Naive thymus-derived CD4-positive, alpha-beta T cell (primary cell): ENCODE measurements around the gene EZR. TPM values are rescaled to one million over a fixed set of nuclear protein-coding genes. Genes with fewer than 3 reads are reported as not detected.

Experiments
- ATAC-seq: fragments of 150-1000 bp; cut with Tn5 transposase; 2 replicates; pipeline ENCODE4 v1.10.0; 2021; ENCODE audit warnings: mild to moderate bottlenecking, moderate library complexity
- CTCF ChIA-PET: fragments of 350-600 bp; sonication (Branson Sonifier 250); formaldehyde crosslinking; loops from one replicate; lab custom pipeline; 2021; ENCODE audit warnings: antibody characterized with exemption; lab: Charles Lee
- POLR2A ChIA-PET: fragments of 350-600 bp; sonication (Branson Sonifier 250); formaldehyde crosslinking; loops from one replicate; lab custom pipeline; 2021; ENCODE audit warnings: antibody characterized with exemption, inconsistent platforms; lab: Charles Lee
- DNase-seq, 9 donors: peaks; one replicate each; pipeline versions ENCODE4 v3.0.0 to v3.0.0-alpha.2; 2020 to 2022; ENCODE audit warnings: mixed read lengths in 1 of 9
- H3K27ac ChIP-seq: one replicate; pipeline ENCODE4 v1.7.0; 2013; ENCODE audit warnings: mild to moderate bottlenecking, low read depth, low read length, moderate library complexity
- H3K27me3 ChIP-seq, 2 donors: one replicate each; pipeline ENCODE4 v1.7.0; 2013; ENCODE audit warnings: low read length in 2 of 2, mild to moderate bottlenecking in 2 of 2, moderate library complexity in 2 of 2; ENCODE audit not compliant: control insufficient read depth in 2 of 2, insufficient read depth in 2 of 2
- H3K36me3 ChIP-seq, 3 experiments: 1 replicate in 2 of 3; 2 replicates in 1 of 3; pipeline ENCODE4 v1.7.0; 2013; ENCODE audit warnings: low read length in 3 of 3, mild to moderate bottlenecking in 3 of 3, moderate library complexity in 1 of 3; ENCODE audit not compliant: insufficient read depth in 3 of 3, control insufficient read depth in 2 of 3
- H3K4me1 ChIP-seq, 2 donors: one replicate each; pipeline ENCODE4 v1.7.0; 2013; ENCODE audit warnings: low read length in 2 of 2, mild to moderate bottlenecking in 2 of 2, moderate library complexity in 1 of 2; ENCODE audit not compliant: control insufficient read depth in 2 of 2, insufficient read depth in 2 of 2
- H3K4me3 ChIP-seq: 2 replicates; pipeline ENCODE4 v1.7.0; 2013; ENCODE audit warnings: mild to moderate bottlenecking, low read length
- H3K9me3 ChIP-seq, 3 experiments: 1 replicate in 2 of 3; 2 replicates in 1 of 3; pipeline ENCODE4 v1.7.0; 2013; ENCODE audit warnings: low read length in 3 of 3; ENCODE audit not compliant: control insufficient read depth in 2 of 3
- H3K27ac Mint-ChIP-seq, 9 donors: one replicate each; pipeline ENCODE4 v1.8.0; 2020 to 2022; ENCODE audit warnings: mixed read lengths in 9 of 9, mild to moderate bottlenecking in 8 of 9, moderate library complexity in 5 of 9, inconsistent platforms in 2 of 9
- H3K27me3 Mint-ChIP-seq, 5 donors: one replicate each; pipeline ENCODE4 v1.8.0; 2021 to 2022; ENCODE audit warnings: mixed read lengths in 5 of 5, mild to moderate bottlenecking in 1 of 5
- H3K36me3 Mint-ChIP-seq, 5 donors: one replicate each; pipeline ENCODE4 v1.8.0; 2020 to 2022; ENCODE audit warnings: mixed read lengths in 5 of 5, mild to moderate bottlenecking in 3 of 5, inconsistent platforms in 1 of 5
- H3K4me1 Mint-ChIP-seq, 7 donors: one replicate each; pipeline ENCODE4 v1.8.0; 2020 to 2022; ENCODE audit warnings: mixed read lengths in 7 of 7, mild to moderate bottlenecking in 3 of 7, inconsistent platforms in 1 of 7
- H3K4me3 Mint-ChIP-seq, 10 donors: one replicate each; pipeline ENCODE4 v1.8.0; 2020 to 2022; ENCODE audit warnings: mild to moderate bottlenecking in 10 of 10, mixed read lengths in 10 of 10, moderate library complexity in 6 of 10, inconsistent platforms in 2 of 10
- H3K9me3 Mint-ChIP-seq, 11 donors: one replicate each; pipeline ENCODE4 v1.8.0; 2020 to 2022; ENCODE audit warnings: mixed read lengths in 11 of 11, mild to moderate bottlenecking in 4 of 11, inconsistent platforms in 1 of 11, moderate library complexity in 1 of 11
- intact Hi-C, 2 donors: fragments of 100-400 bp; cut with micrococcal nuclease; formaldehyde crosslinking; loops; one replicate each; pipeline ENCODE4 v1.15.1; 2023
- polyA plus RNA-seq, 2 donors: library from polyadenylated mRNA; unstranded; fragments of 300-500 nt; fragmentation: Illumina TruSeq; gene quantifications; one replicate each; pipeline ENCODE4 v1.2.3, GENCODE V29; 2021
- total RNA-seq, 6 experiments: library from RNA in 5 of 6; stranded (reverse) in 5 of 6; gene quantifications; 1 replicate in 5 of 6; 2 replicates in 1 of 6; pipeline ENCODE4 v1.2.3 and lab custom pipeline; 2021 to 2026

EZR gene
- total and polyA plus RNA-seq, 7 experiments from 2014 or later = 115 to 201 (median 140) TPM

DNA sequence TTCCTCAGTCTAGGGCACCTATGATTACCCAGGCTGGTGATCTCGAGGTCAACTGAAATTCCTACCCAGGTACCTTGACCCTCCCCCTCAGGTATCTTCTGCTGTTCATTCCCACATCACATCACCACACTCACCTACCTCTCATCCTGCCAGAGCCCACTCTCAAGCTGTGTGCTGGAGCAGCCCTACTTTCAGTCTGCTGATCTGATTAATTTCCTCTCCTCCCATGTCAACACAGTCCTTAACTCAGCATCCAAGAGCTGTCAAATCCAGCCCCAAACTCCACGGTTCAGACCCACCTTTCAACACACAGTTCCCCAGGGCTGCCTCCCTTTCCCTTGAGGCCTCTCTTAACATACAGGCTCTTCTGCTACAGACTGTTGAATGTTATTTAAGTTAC lies 42.4 kb downstream of the EZR start:
- no peak overlapping the region for H3K4me3 ChIP-seq
- CTCF ChIA-PET = interaction anchor here (1.3 kb wide), 1 partner anchor 358 kb away, joined by 3 read pairs; no protein-coding TSS in a partner anchor
- Mint-ChIP-seq H3K27me3 (no peaks in the 10 kb centered on the region), H3K4me3 (peak overlapping the region in 1 of 10 donors; percentile 1), H3K9me3 (no peaks in the 10 kb centered on the region), H3K27ac (peak overlapping the region; percentile 31 to 90 (median 76)), H3K4me1 (peaks cover 19 to 53% (median 49%) of the 10 kb centered on the region in 7 donors), H3K36me3 (peaks cover 8 to 63% (median 30%) of the 10 kb centered on the region in 5 donors)
- peaks cover 19 to 20% of the 10 kb centered on the region in 2 donors for H3K4me1 ChIP-seq
- intact Hi-C loops = no loop called here
- H3K27ac ChIP-seq = no peak overlapping the region
- H3K9me3 ChIP-seq = no peaks in the 10 kb centered on the region
- DNase-seq (peak in 1 of 9 donors; percentile 2), ATAC-seq (no peak)
- H3K27me3 ChIP-seq = no peaks in the 10 kb centered on the region
- POLR2A ChIA-PET = interaction anchor here (0.6 kb wide), 1 partner anchor 121 kb away, joined by 5 read pairs; no protein-coding TSS in a partner anchor
- peaks cover 29 to 72% (median 52%) of the 10 kb centered on the region in 3 experiments for H3K36me3 ChIP-seq

DNA sequence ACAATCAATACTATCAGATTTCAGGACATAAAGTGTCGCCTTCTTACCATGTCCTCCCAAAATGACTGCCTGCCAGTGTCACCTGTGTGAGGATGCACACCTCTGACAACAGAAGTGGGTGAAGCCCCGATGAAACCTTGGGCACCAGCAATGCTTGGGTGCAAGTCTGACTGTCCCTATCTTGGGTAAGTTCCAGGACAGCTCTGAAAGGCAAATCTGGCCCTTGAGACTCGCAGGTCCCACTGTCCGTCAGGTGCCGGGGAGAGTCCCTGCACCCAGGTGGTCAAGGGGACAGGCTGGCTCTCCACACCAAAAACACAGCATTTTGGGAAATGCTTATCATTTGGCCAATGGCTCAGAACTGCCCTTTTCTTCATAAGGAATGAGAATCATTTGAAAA lies 43.3 kb downstream of the EZR start:
- intact Hi-C loops = no loop called here
- Histone ChIP-seq H3K4me3 (no peak overlapping the region), H3K27me3 (no peaks in the 10 kb centered on the region), H3K27ac (no peak overlapping the region), H3K9me3 (no peaks in the 10 kb centered on the region), H3K36me3 (peaks cover 27 to 72% (median 50%) of the 10 kb centered on the region in 3 experiments), H3K4me1 (peaks cover 19 to 29% of the 10 kb centered on the region in 2 donors)
- no peaks in the 10 kb centered on the region for H3K27me3 Mint-ChIP-seq
- DNase-seq (no peak), ATAC-seq (no peak)
- CTCF ChIA-PET = interaction anchor here (0.6 kb wide), 1 partner anchor 30 kb away, joined by 3 read pairs; no protein-coding TSS in a partner anchor
- peak overlapping the region in 2 of 9 donors; percentile 9 to 76 for H3K27ac Mint-ChIP-seq
- H3K4me1 Mint-ChIP-seq = peaks cover 27 to 62% (median 56%) of the 10 kb centered on the region in 7 donors
- H3K4me3 Mint-ChIP-seq = no peak overlapping the region
- POLR2A ChIA-PET = interaction anchor here (0.7 kb wide), 1 partner anchor 120 kb away, joined by 3 read pairs; no protein-coding TSS in a partner anchor
- no peaks in the 10 kb centered on the region for H3K9me3 Mint-ChIP-seq
- peaks cover 9 to 63% (median 34%) of the 10 kb centered on the region in 5 donors for H3K36me3 Mint-ChIP-seq

DNA sequence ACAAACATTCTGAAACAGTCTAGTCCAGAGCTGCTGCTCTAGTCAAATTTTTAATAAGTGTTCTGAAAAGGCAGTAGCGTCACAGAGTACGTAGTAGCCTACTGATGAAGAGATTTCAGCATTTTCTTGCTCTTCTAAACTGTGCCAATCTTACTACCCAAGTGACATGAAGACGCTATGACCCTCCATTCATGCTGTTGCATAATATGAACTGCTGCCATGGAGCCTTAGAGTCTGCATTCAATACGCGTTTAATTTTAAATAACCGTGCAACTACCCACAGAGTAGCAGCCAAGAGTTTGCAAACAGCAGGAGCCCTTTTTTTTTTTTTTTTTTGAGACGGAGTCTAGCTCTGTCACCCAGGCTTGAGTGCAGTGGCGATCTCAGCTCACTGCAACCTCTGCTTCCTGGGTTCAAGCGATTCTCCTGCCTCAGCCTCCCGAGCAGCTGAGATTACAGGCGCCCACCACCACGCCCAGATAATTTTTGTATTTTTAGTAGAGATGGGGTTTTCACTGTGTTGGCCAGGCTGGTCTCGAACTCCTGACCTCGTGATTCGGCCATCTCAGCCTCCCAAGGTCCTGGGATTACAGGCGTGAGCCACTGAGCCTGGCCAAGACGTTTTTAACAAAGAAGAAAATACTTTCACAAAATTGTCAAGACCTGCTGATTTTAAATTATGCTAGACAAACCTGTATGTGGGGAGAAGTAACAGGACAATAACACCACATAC lies 44.3 kb downstream of the EZR start:
- H3K27ac ChIP-seq = no peak overlapping the region
- ChIA-PET CTCF (no interaction called here), POLR2A (interaction anchor here (0.6 kb wide), 2 partner anchors 195 to 332 kb away, joined by 3 read pairs; no protein-coding TSS in a partner anchor)
- Mint-ChIP-seq H3K9me3 (no peaks in the 10 kb centered on the region), H3K27ac (peak overlapping the region in 7 of 9 donors; percentile 19 to 91 (median 62)), H3K27me3 (no peaks in the 10 kb centered on the region), H3K4me1 (peaks cover 32 to 65% (median 59%) of the 10 kb centered on the region in 7 donors), H3K4me3 (no peak overlapping the region), H3K36me3 (peaks cover 15 to 64% (median 35%) of the 10 kb centered on the region in 5 donors)
- no peaks in the 10 kb centered on the region for H3K27me3 ChIP-seq
- no peak overlapping the region for H3K4me3 ChIP-seq
- H3K36me3 ChIP-seq = peaks cover 30 to 76% (median 50%) of the 10 kb centered on the region in 3 experiments
- H3K4me1 ChIP-seq = peaks cover 19 to 37% of the 10 kb centered on the region in 2 donors
- DNase-seq = peak in 1 of 9 donors; percentile 1
- H3K9me3 ChIP-seq = no peaks in the 10 kb centered on the region
- intact Hi-C loops = loop anchor here in 1 of 2 donors (5.0 kb wide), 1 partner anchor 197 kb away; no protein-coding TSS in a partner anchor
- ATAC-seq = no peak

DNA sequence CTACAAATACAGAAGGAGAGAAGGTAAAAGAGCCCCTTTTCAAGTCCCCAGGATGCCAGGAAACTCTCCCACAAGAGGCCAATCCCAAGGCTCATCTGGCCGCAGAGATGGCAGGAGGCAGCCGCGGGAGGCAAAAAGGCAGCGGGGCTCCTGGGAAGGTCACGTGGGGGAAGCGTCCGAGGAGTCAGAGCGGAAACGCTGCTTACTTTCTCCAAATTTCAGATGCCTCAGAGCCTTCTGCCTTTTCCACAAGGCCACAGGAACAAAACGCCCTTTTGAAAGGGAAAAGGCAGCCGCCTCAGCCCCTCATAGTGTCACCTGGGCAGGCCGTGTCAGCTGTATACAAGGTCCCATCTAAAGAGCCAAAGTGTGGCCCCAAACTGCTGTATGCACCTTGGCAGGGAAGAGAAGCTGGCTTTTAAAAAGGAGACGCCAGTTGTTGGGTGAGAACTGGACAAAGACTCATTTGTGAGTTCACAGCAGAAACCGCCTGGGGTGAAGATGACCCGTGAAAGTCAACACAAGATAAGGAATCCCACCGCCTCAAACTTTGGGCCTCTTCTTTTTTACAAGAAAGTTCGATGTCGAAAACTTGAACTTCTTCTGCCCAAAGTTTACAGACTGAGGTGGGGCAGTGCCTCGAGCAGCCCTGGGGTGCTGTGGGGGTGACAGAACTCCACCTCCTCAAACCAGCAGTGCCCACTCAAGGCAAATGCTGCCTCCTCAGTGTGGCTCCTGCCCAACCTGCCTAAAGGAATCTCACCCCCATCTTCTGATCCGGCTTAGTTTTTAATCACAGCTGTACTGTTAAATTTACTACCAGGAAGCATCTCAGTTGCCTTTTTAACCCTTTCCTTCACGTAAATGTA lies 45.4 kb downstream of the EZR start:
- peak overlapping the region; percentile 51 for H3K27ac ChIP-seq
- peaks cover 32 to 62% (median 57%) of the 10 kb centered on the region in 7 donors for H3K4me1 Mint-ChIP-seq
- H3K27me3 ChIP-seq = no peaks in the 10 kb centered on the region

DNA sequence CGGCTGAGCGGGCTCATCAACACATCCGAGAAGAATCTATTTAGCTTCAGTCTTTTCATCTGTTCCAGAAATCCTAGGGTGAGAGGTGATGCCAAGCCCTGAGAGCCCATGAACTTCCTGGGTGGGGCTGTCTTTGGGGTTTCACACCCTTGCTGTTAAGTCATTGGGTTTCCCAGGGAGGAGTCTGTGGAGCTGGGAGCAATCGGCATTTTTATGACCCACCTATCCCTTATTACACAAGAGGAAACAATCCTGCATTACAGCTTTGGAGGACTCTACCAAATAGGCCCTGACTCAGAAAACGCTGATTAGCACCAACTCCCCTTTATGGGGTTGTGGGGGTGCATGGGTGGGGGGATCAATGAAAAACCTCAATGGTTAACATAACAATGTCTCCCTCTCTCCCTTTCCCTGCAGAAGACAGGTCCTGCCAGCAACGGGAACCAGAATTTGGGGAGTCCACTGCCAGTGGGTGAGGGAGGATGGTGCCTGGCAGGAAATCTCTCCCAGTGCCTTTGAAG lies 46.3 kb downstream of the EZR start:
- Histone ChIP-seq H3K9me3 (no peaks in the 10 kb centered on the region), H3K4me3 (no peak overlapping the region), H3K4me1 (peaks cover 19 to 37% of the 10 kb centered on the region in 2 donors), H3K36me3 (peaks cover 46 to 85% (median 63%) of the 10 kb centered on the region in 3 experiments), H3K27me3 (no peaks in the 10 kb centered on the region), H3K27ac (peak overlapping the region; percentile 51)
- Mint-ChIP-seq H3K4me3 (peak overlapping the region in 3 of 10 donors; percentile 11 to 50 (median 27)), H3K36me3 (peaks cover 18 to 70% (median 41%) of the 10 kb centered on the region in 5 donors), H3K27me3 (no peaks in the 10 kb centered on the region), H3K27ac (peak overlapping the region; percentile 59 to 91 (median 78)), H3K4me1 (peaks cover 32 to 58% (median 54%) of the 10 kb centered on the region in 7 donors), H3K9me3 (no peaks in the 10 kb centered on the region)
- intact Hi-C loops = loop anchor here in 1 of 2 donors (5.0 kb wide), 1 partner anchor 199 kb away; no protein-coding TSS in a partner anchor
- ChIA-PET POLR2A (interaction anchor here (0.9 kb wide), 3 partner anchors 54 to 110 kb away, joined by 3 read pairs; no protein-coding TSS in a partner anchor), CTCF (interaction anchor here (0.8 to 2.2 kb wide), 2 partner anchors 16 to 201 kb away, joined by 4 to 5 read pairs; no protein-coding TSS in a partner anchor)
- DNase-seq (no peak), ATAC-seq (no peak)

More for the DNA sequence above, 45.4 kb downstream of the EZR start:
- H3K27ac Mint-ChIP-seq = peak overlapping the region in 8 of 9 donors; percentile 59 to 91 (median 86)
- Histone ChIP-seq H3K36me3 (peaks cover 39 to 82% (median 60%) of the 10 kb centered on the region in 3 experiments), H3K4me3 (no peak overlapping the region), H3K4me1 (peaks cover 19 to 37% of the 10 kb centered on the region in 2 donors), H3K9me3 (no peaks in the 10 kb centered on the region)
- H3K27me3 Mint-ChIP-seq = no peaks in the 10 kb centered on the region
- H3K4me3 Mint-ChIP-seq = peak overlapping the region in 3 of 10 donors; percentile 11 to 50 (median 33)
- DNase-seq = peak in 1 of 9 donors; percentile 3
- ATAC-seq = no peak
- H3K9me3 Mint-ChIP-seq = no peaks in the 10 kb centered on the region
- ChIA-PET CTCF (no interaction called here), POLR2A (no interaction called here)
- intact Hi-C loops = loop anchor here in 1 of 2 donors (5.0 kb wide), 1 partner anchor 198 kb away; no protein-coding TSS in a partner anchor
- peaks cover 16 to 67% (median 37%) of the 10 kb centered on the region in 5 donors for H3K36me3 Mint-ChIP-seq
